HCT116 (cell line): Measurements from ENCODE around the gene CCDC92B. TPM values are rescaled to one million over a fixed set of nuclear protein-coding genes. Genes with fewer than 3 reads are reported as not detected.

ENCODE experiments used
- ATAC-seq: fragments of 200-7000 bp; cut with Tn5 transposase; 2 replicates; pipeline ENCODE4 v1.9.1; 2020; ENCODE audit warnings: mild to moderate bottlenecking, moderate library complexity
- BruUV-seq: library from RNA; stranded (reverse); fragments of 400-500 nt; replicated peaks from 2 replicates; lab custom pipeline; 2021; lab: Mats Ljungman, UMichigan
- CTCF ChIA-PET: fragments of 300-600 bp; sonication (Branson Sonifier 250); formaldehyde crosslinking; loops from one replicate; lab custom pipeline; 2021; ENCODE audit warnings: antibody characterized with exemption; lab: Charles Lee
- POLR2A ChIA-PET: fragments of 300-600, 350-600 bp; sonication (Branson Sonifier 250); formaldehyde crosslinking; loops from one replicate; lab custom pipeline; 2021; ENCODE audit warnings: antibody characterized with exemption; lab: Charles Lee
- RAD21 ChIA-PET, 2 experiments: fragments of 300-600 bp; sonication (Branson Sonifier 250); formaldehyde crosslinking; loops; one replicate each; lab custom pipeline; 2023; ENCODE audit warnings: low total read pairs in 2 of 2; ENCODE audit not compliant: uncharacterized antibody in 2 of 2, unreplicated experiment in 2 of 2, low non-redundant PET in 1 of 2; lab: Charles Lee
- DNase-seq: peaks from one replicate; pipeline ENCODE4 v3.0.0-alpha.2; 2010; ENCODE audit warnings: low read depth, low spot score
- H2AFZ ChIP-seq: fragments of 200-600 bp; shearing (Covaris generic), sonication (generic); 2 replicates; pipeline ENCODE4 v1.6.1; 2017; ENCODE audit warnings: low read depth, mixed run types, mixed read lengths, antibody characterized with exemption, low read length; ENCODE audit not compliant: poor library complexity, severe bottlenecking
- H3K27ac ChIP-seq: 2 replicates; pipeline ENCODE4 v1.5.1; 2012; ENCODE audit warnings: low read depth, low read length
- H3K27me3 ChIP-seq: fragments of 200-600 bp; sonication (generic); 2 replicates; pipeline ENCODE4 v1.6.1; 2016; ENCODE audit warnings: mixed run types, low read length, mixed read lengths; ENCODE audit not compliant: insufficient read depth
- H3K36me3 ChIP-seq, 2 experiments: fragments of 200-500 bp in 1 of 2; fragments of 200-600 bp in 1 of 2; sonication (Bioruptor generic) in 1 of 2; sonication (generic) in 1 of 2; 2 replicates each; pipeline versions ENCODE4 v1.5.1 to v1.6.1; 2014 to 2016; ENCODE audit warnings: low read length in 2 of 2, inconsistent platforms in 1 of 2, mixed read lengths in 1 of 2, mixed run types in 1 of 2; ENCODE audit not compliant: insufficient read depth in 2 of 2, control insufficient read depth in 1 of 2
- H3K4me1 ChIP-seq, 2 experiments: fragments of 200-600 bp in 1 of 2; sonication (generic) in 1 of 2; 2 replicates each; pipeline versions ENCODE4 v1.5.1 to v1.6.1; 2012 to 2017; ENCODE audit warnings: low read length in 2 of 2, inconsistent platforms in 1 of 2, mild to moderate bottlenecking in 1 of 2, mixed read lengths in 1 of 2, mixed run types in 1 of 2, moderate library complexity in 1 of 2; ENCODE audit not compliant: insufficient read depth in 2 of 2, control insufficient read depth in 1 of 2
- H3K4me2 ChIP-seq: fragments of 200-600 bp; sonication (generic); 2 replicates; pipeline ENCODE4 v1.6.1; 2017; ENCODE audit warnings: mixed run types, low read length, mixed read lengths
- H3K4me3 ChIP-seq, 2 experiments: fragments of 200-600 bp in 1 of 2; sonication (generic) in 1 of 2; replicated peaks in 1 of 2; 2 replicates each; pipeline ENCODE4 v1.5.1; 2011 to 2016; ENCODE audit warnings: low read length in 2 of 2, control low read depth in 1 of 2, low read depth in 1 of 2, mild to moderate bottlenecking in 1 of 2, mixed read lengths in 1 of 2, mixed run types in 1 of 2
- H3K79me2 ChIP-seq: fragments of 200-600 bp; sonication (generic); 2 replicates; pipeline ENCODE4 v1.6.1; 2017; ENCODE audit warnings: mild to moderate bottlenecking, mixed run types, low read length, moderate library complexity, mixed read lengths; ENCODE audit not compliant: insufficient read depth
- H3K9ac ChIP-seq: fragments of 200-600 bp; sonication (generic); 2 replicates; pipeline ENCODE4 v1.6.1; 2016; ENCODE audit warnings: low read length, mixed read lengths
- H3K9me2 ChIP-seq: fragments of 200-600 bp; sonication (generic), shearing (Covaris generic); 2 replicates; pipeline ENCODE4 v1.6.1; 2017; ENCODE audit warnings: mixed run types, mild to moderate bottlenecking, moderate library complexity; ENCODE audit not compliant: insufficient read depth
- H3K9me3 ChIP-seq, 2 experiments: fragments of 200-500 bp in 1 of 2; fragments of 200-600 bp in 1 of 2; sonication (Bioruptor generic) in 1 of 2; sonication (generic) in 1 of 2; 2 replicates each; pipeline ENCODE4 v1.6.1; 2014 to 2017; ENCODE audit warnings: low read length in 2 of 2, mixed read lengths in 2 of 2, inconsistent platforms in 1 of 2, low read depth in 1 of 2, mild to moderate bottlenecking in 1 of 2, mixed run types in 1 of 2, moderate library complexity in 1 of 2; ENCODE audit not compliant: control insufficient read depth in 1 of 2, insufficient read depth in 1 of 2
- H4K20me1 ChIP-seq: fragments of 200-600 bp; sonication (generic), shearing (Covaris generic); 2 replicates; pipeline ENCODE4 v1.6.1; 2017; ENCODE audit warnings: mixed run types, mild to moderate bottlenecking, moderate library complexity; ENCODE audit not compliant: insufficient read depth
- CBX3 ChIP-seq: IDR thresholded peaks from 2 replicates; pipeline ENCODE4 v1.6.1; 2012; ENCODE audit warnings: low read depth
- EZH2 ChIP-seq: fragments of 200-600 bp; sonication (generic); IDR thresholded peaks from 2 replicates; pipeline ENCODE4 v1.6.1; 2017; ENCODE audit warnings: antibody characterized with exemption, mixed run types
- FOSL1 ChIP-seq: IDR thresholded peaks from 2 replicates; pipeline ENCODE4 v1.6.1; 2012; ENCODE audit warnings: low read depth
- POLR2AphosphoS5 ChIP-seq: IDR thresholded peaks from 2 replicates; pipeline ENCODE4 v1.6.1; 2011; ENCODE audit warnings: mild to moderate bottlenecking, low read depth, low read length, moderate library complexity
- YY1 ChIP-seq: IDR thresholded peaks from 2 replicates; pipeline ENCODE4 v1.6.1; 2011; ENCODE audit warnings: low read length, low read depth, moderate library complexity, mild to moderate bottlenecking; ENCODE audit not compliant: insufficient replicate concordance; ENCODE audit errors: extremely low read depth
- ZNF274 ChIP-seq: fragments of 200-500 bp; sonication (Bioruptor generic); IDR thresholded peaks from 2 replicates; pipeline ENCODE4 v1.6.1; 2014; ENCODE audit warnings: mild to moderate bottlenecking, low read depth, low read length, inconsistent platforms
- intact Hi-C: fragments of 100-400 bp; cut with micrococcal nuclease; formaldehyde crosslinking; loops from 2 replicates; pipeline ENCODE4 v1.10.0; 2022
- total RNA-seq: library from RNA; stranded (reverse); gene quantifications from one replicate; pipeline ENCODE4 v1.2.1, GENCODE V29; 2021; ENCODE audit not compliant: unreplicated experiment
- TF ChIP-seq, protein P1 (sequence below), 3 experiments: fragments of 200-600 bp in 1 of 3; sonication (generic) in 1 of 3; IDR thresholded peaks in 2 of 3; conservative IDR thresholded peaks in 1 of 3; 2 replicates each; pipeline ENCODE4 v1.5.1; 2012 to 2017; ENCODE audit warnings: low read depth in 2 of 3, low read length in 2 of 3, antibody characterized with exemption in 1 of 3, borderline replicate concordance in 1 of 3, control low read depth in 1 of 3, mild to moderate bottlenecking in 1 of 3, mixed read lengths in 1 of 3, mixed run types in 1 of 3, moderate library complexity in 1 of 3; ENCODE audit not compliant: insufficient read depth in 1 of 3
- TF ChIP-seq, protein P2 (sequence below): IDR thresholded peaks from 2 replicates; pipeline ENCODE4 v1.6.1; 2011; ENCODE audit warnings: mild to moderate bottlenecking, low read length, moderate library complexity; ENCODE audit not compliant: insufficient replicate concordance; ENCODE audit errors: extremely low read depth

The CCDC92B gene
- total RNA-seq, 1 experiment from 2014 or later, result 0.17 TPM

DNA sequence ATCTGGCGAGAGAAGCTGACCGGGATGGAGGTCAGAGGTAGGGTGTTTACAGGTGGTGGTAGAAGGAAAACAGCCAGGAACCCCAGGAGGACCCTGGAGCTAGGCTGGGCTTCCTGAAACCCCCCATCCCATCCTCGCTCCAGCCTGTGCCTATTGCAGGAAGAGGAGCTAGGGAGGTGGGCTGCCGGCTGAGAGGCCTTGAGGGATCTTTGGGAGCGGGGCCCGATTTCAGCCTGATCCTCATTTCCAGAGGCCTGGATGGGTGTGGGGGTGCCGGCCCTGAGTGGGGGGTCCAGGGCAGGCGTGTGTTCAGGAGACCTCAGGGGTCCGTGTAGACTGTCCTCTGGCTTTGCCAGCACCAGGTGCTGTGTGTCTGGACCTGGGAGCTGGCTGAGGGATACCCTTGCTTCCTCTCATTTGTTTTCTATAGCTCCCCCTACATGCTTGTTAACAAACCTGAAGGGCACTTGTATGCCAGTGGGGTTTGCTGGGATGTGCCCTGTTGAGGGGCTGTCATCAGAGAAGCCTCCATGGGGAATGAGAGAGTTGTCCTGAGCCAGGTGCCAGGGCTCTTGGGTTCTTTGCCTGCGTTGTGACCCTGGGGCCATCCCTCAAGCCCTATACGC is 27.9 kb upstream of the CCDC92B start:
- intact Hi-C loops, result no loop called here
- CTCF ChIA-PET, result interaction anchor here (0.6 to 1.1 kb wide), 2 partner anchors 9 to 414 kb away, joined by 3 to 8 read pairs; no protein-coding TSS in a partner anchor
- H3K4me3 ChIP-seq, result peak overlapping the region; percentile 44 to 58
- H3K27me3 ChIP-seq, result no peaks in the 10 kb centered on the region
- TF ChIP-seq FOSL1 (no peak), YY1 (no peak), CBX3 (no peak), EZH2 (no peak), POLR2AphosphoS5 (no peak), ZNF274 (no peak)
- TF ChIP-seq, protein P1, sequence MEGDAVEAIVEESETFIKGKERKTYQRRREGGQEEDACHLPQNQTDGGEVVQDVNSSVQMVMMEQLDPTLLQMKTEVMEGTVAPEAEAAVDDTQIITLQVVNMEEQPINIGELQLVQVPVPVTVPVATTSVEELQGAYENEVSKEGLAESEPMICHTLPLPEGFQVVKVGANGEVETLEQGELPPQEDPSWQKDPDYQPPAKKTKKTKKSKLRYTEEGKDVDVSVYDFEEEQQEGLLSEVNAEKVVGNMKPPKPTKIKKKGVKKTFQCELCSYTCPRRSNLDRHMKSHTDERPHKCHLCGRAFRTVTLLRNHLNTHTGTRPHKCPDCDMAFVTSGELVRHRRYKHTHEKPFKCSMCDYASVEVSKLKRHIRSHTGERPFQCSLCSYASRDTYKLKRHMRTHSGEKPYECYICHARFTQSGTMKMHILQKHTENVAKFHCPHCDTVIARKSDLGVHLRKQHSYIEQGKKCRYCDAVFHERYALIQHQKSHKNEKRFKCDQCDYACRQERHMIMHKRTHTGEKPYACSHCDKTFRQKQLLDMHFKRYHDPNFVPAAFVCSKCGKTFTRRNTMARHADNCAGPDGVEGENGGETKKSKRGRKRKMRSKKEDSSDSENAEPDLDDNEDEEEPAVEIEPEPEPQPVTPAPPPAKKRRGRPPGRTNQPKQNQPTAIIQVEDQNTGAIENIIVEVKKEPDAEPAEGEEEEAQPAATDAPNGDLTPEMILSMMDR (IDR thresholded peaks at IDR 0.05 in 2 of 3, conservative IDR thresholded peaks at IDR 0.05 in 1 of 3; ENCODE audit: borderline replicate concordance in 1 of 3, insufficient read depth in 1 of 3, low read depth in 2 of 3, low read length in 2 of 3), result 0 out of 6 replicates have a peak, but pooled peaks of 1 of the 3 experiments have one; percentile 8
- TF ChIP-seq, protein P2, sequence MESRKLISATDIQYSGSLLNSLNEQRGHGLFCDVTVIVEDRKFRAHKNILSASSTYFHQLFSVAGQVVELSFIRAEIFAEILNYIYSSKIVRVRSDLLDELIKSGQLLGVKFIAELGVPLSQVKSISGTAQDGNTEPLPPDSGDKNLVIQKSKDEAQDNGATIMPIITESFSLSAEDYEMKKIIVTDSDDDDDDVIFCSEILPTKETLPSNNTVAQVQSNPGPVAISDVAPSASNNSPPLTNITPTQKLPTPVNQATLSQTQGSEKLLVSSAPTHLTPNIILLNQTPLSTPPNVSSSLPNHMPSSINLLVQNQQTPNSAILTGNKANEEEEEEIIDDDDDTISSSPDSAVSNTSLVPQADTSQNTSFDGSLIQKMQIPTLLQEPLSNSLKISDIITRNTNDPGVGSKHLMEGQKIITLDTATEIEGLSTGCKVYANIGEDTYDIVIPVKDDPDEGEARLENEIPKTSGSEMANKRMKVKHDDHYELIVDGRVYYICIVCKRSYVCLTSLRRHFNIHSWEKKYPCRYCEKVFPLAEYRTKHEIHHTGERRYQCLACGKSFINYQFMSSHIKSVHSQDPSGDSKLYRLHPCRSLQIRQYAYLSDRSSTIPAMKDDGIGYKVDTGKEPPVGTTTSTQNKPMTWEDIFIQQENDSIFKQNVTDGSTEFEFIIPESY, result no peak
- no peak overlapping the region for H2AFZ ChIP-seq
- peak overlapping the region; percentile 82 for H3K4me2 ChIP-seq
- no peaks in the 10 kb centered on the region for H3K9me3 ChIP-seq
- no peaks in the 10 kb centered on the region for H4K20me1 ChIP-seq
- peaks cover 5 to 6% of the 10 kb centered on the region in 2 experiments; a peak in 1 of 4 replicates for H3K4me1 ChIP-seq
- no peaks in the 10 kb centered on the region for H3K36me3 ChIP-seq
- H3K27ac ChIP-seq, result peak overlapping the region; percentile 35; the same call in 1 of the 2 replicates
- POLR2A ChIA-PET, result no interaction called here
- RAD21 ChIA-PET, result no interaction called here
- BruUV-seq, result no TSS peak
- H3K9me2 ChIP-seq, result no peaks in the 10 kb centered on the region
- DNase-seq (no peak), ATAC-seq (peak; percentile 36; the same call in 1 of the 2 replicates)
- no peaks in the 10 kb centered on the region for H3K79me2 ChIP-seq
- peak overlapping the region; percentile 40; the same call in 1 of the 2 replicates for H3K9ac ChIP-seq
